ENCODE measurements around the gene ASXL3. TPM values are rescaled to one million over a fixed set of nuclear protein-coding genes. Genes with fewer than 3 reads are reported as not detected.

Gene ASXL3
- polyA plus RNA-seq, 4 donors = under 0.01 to 3.8 (median 0.16) TPM

GRCh38 chr18:33751613-33752221 lies 173.7 kb downstream of the ASXL3 start:
- H3K36me3 ChIP-seq (ENCODE audit: control insufficient read depth in 3 of 3, insufficient read depth in 2 of 3, low read depth in 1 of 3, low read length in 3 of 3) = no peaks in the 10 kb centered on the region
- 32 to 34% (median 32%) methylated on average over 4 of the region's 4 CpGs for WGBS, 3 donors
- no peak for FAIRE-seq
- H3K4me1 ChIP-seq (ENCODE audit: control insufficient read depth in 3 of 3, insufficient read depth in 2 of 3, low read depth in 1 of 3, low read length in 2 of 3) = no peaks in the 10 kb centered on the region
- peak; percentile 11 to 27 for DNase-seq
- no peak overlapping the region for H3K4me3 ChIP-seq (ENCODE audit: low read depth in 1 of 3, low read length in 3 of 3)
- no peaks in the 10 kb centered on the region for H3K27me3 ChIP-seq (ENCODE audit: control insufficient read depth in 3 of 3, insufficient read depth in 3 of 3, low read length in 3 of 3)
- no peak overlapping the region for H3K27ac ChIP-seq (ENCODE audit: low read depth in 1 of 3, low read length in 2 of 3)
- H3K9me3 ChIP-seq (ENCODE audit: control insufficient read depth in 2 of 2, insufficient read depth in 1 of 2, low read depth in 1 of 2, low read length in 1 of 2) = no peaks in the 10 kb centered on the region

- DNase-seq (no peak), FAIRE-seq (no peak)
- Histone ChIP-seq H3K36me3 (ENCODE audit: control insufficient read depth in 3 of 3, insufficient read depth in 2 of 3, low read depth in 1 of 3, low read length in 3 of 3) (no peaks in the 10 kb centered on the region), H3K4me3 (ENCODE audit: low read depth in 1 of 3, low read length in 3 of 3) (no peak overlapping the region), H3K27me3 (ENCODE audit: control insufficient read depth in 3 of 3, insufficient read depth in 3 of 3, low read length in 3 of 3) (no peaks in the 10 kb centered on the region), H3K4me1 (ENCODE audit: control insufficient read depth in 3 of 3, insufficient read depth in 2 of 3, low read depth in 1 of 3, low read length in 2 of 3) (no peaks in the 10 kb centered on the region), H3K9me3 (ENCODE audit: control insufficient read depth in 2 of 2, insufficient read depth in 1 of 2, low read depth in 1 of 2, low read length in 1 of 2) (no peaks in the 10 kb centered on the region), H3K27ac (ENCODE audit: low read depth in 1 of 3, low read length in 2 of 3) (no peak overlapping the region)
- WGBS, 3 donors = 62 to 74% (median 70%) methylated on average over 3 of the region's 3 CpGs
These were observed 177.4 kb downstream of the ASXL3 start for GRCh38 chr18:33755391-33755790.

GRCh38 chr18:33755931-33756560 lies 178.0 kb downstream of the ASXL3 start:
- Histone ChIP-seq H3K36me3 (ENCODE audit: control insufficient read depth in 3 of 3, insufficient read depth in 2 of 3, low read depth in 1 of 3, low read length in 3 of 3) (no peaks in the 10 kb centered on the region), H3K9me3 (ENCODE audit: control insufficient read depth in 2 of 2, insufficient read depth in 1 of 2, low read depth in 1 of 2, low read length in 1 of 2) (no peaks in the 10 kb centered on the region), H3K4me3 (ENCODE audit: low read depth in 1 of 3, low read length in 3 of 3) (no peak overlapping the region), H3K4me1 (ENCODE audit: control insufficient read depth in 3 of 3, insufficient read depth in 2 of 3, low read depth in 1 of 3, low read length in 2 of 3) (no peaks in the 10 kb centered on the region), H3K27me3 (ENCODE audit: control insufficient read depth in 3 of 3, insufficient read depth in 3 of 3, low read length in 3 of 3) (no peaks in the 10 kb centered on the region), H3K27ac (ENCODE audit: low read depth in 1 of 3, low read length in 2 of 3) (no peak overlapping the region)
- FAIRE-seq (no peak), DNase-seq (peak; percentile 32 to 44)
- WGBS, 3 donors = 43 to 56% (median 44%) methylated on average over 6 of the region's 6 CpGs

GRCh38 chr18:33757037-33757436 lies 179.0 kb downstream of the ASXL3 start:
- no peaks in the 10 kb centered on the region for H3K27me3 ChIP-seq (ENCODE audit: control insufficient read depth in 3 of 3, insufficient read depth in 3 of 3, low read length in 3 of 3)
- H3K27ac ChIP-seq (ENCODE audit: low read depth in 1 of 3, low read length in 2 of 3) = no peak overlapping the region
- DNase-seq (no peak), FAIRE-seq (no peak)
- H3K4me1 ChIP-seq (ENCODE audit: control insufficient read depth in 3 of 3, insufficient read depth in 2 of 3, low read depth in 1 of 3, low read length in 2 of 3) = no peaks in the 10 kb centered on the region
- H3K4me3 ChIP-seq (ENCODE audit: low read depth in 1 of 3, low read length in 3 of 3) = no peak overlapping the region
- WGBS, 3 donors = 74 to 78% (median 78%) methylated on average over 1 of the region's 1 CpG
- no peaks in the 10 kb centered on the region for H3K9me3 ChIP-seq (ENCODE audit: control insufficient read depth in 2 of 2, insufficient read depth in 1 of 2, low read depth in 1 of 2, low read length in 1 of 2)
- no peaks in the 10 kb centered on the region for H3K36me3 ChIP-seq (ENCODE audit: control insufficient read depth in 3 of 3, insufficient read depth in 2 of 3, low read depth in 1 of 3, low read length in 3 of 3)

- H3K27me3 ChIP-seq (ENCODE audit: control insufficient read depth in 3 of 3, insufficient read depth in 3 of 3, low read length in 3 of 3) = no peaks in the 10 kb centered on the region
- H3K9me3 ChIP-seq (ENCODE audit: control insufficient read depth in 2 of 2, insufficient read depth in 1 of 2, low read depth in 1 of 2, low read length in 1 of 2) = no peaks in the 10 kb centered on the region
- FAIRE-seq = no peak
- H3K27ac ChIP-seq (ENCODE audit: low read depth in 1 of 3, low read length in 2 of 3) = no peak overlapping the region
- H3K4me1 ChIP-seq (ENCODE audit: control insufficient read depth in 3 of 3, insufficient read depth in 2 of 3, low read depth in 1 of 3, low read length in 2 of 3) = no peaks in the 10 kb centered on the region
- no peak overlapping the region for H3K4me3 ChIP-seq (ENCODE audit: low read depth in 1 of 3, low read length in 3 of 3)
- DNase-seq = peak; percentile 21 to 35
- H3K36me3 ChIP-seq (ENCODE audit: control insufficient read depth in 3 of 3, insufficient read depth in 2 of 3, low read depth in 1 of 3, low read length in 3 of 3) = no peaks in the 10 kb centered on the region
These were observed 183.3 kb downstream of the ASXL3 start for GRCh38 chr18:33761363-33761762.

- H3K9me3 ChIP-seq (ENCODE audit: control insufficient read depth in 2 of 2, insufficient read depth in 1 of 2, low read depth in 1 of 2, low read length in 1 of 2) = no peaks in the 10 kb centered on the region
- no peaks in the 10 kb centered on the region for H3K27me3 ChIP-seq (ENCODE audit: control insufficient read depth in 3 of 3, insufficient read depth in 3 of 3, low read length in 3 of 3)
- H3K4me3 ChIP-seq (ENCODE audit: low read depth in 1 of 3, low read length in 3 of 3) = no peak overlapping the region
- no peak for FAIRE-seq
- DNase-seq = no peak
- no peaks in the 10 kb centered on the region for H3K4me1 ChIP-seq (ENCODE audit: control insufficient read depth in 3 of 3, insufficient read depth in 2 of 3, low read depth in 1 of 3, low read length in 2 of 3)
- H3K36me3 ChIP-seq (ENCODE audit: control insufficient read depth in 3 of 3, insufficient read depth in 2 of 3, low read depth in 1 of 3, low read length in 3 of 3) = no peaks in the 10 kb centered on the region
- no peak overlapping the region for H3K27ac ChIP-seq (ENCODE audit: low read depth in 1 of 3, low read length in 2 of 3)
These were observed 203.4 kb downstream of the ASXL3 start for GRCh38 chr18:33781429-33781828.

Other genes with a start within 250 kb of the ASXL3 start
- gene CCDC178, start 137.5 kb upstream of the ASXL3 start, polyA plus RNA-seq = under 1 TPM in 2 of 4 donors, not detected in 2; 0.45 to 0.52 TPM

Measured in small intestine (tissue), 7 donors.